Measurements from ENCODE around the gene TMEM82.
A peak's percentile ranks its signal among the peaks of the same experiment; 100 is the strongest.

TMEM82 gene

GRCh38 chr1:15736038-15736891 lies 6.0 kb upstream of the TMEM82 start, which contains the start of gene SLC25A34:
TSS of gene SLC25A34 (plus strand) at chr1:15736258. CDS start at chr1:15736486, 228 bp downstream.
- DNase-seq (ENCODE audit: low read depth in 2 of 2), result no peak

GRCh38 chr1:15736892-15737261 lies 5.4 kb upstream of the TMEM82 start:
- DNase-seq (ENCODE audit: low read depth in 2 of 2), result no peak

GRCh38 chr1:15737324-15738319 lies 4.7 kb upstream of the TMEM82 start:
- no peak for DNase-seq (ENCODE audit: low read depth in 2 of 2)

- DNase-seq (ENCODE audit: low read depth in 2 of 2), result no peak
Measured at GRCh38 chr1:15738416-15739113, 3.7 kb upstream of the TMEM82 start.

GRCh38 chr1:15739259-15739658 lies 3.0 kb upstream of the TMEM82 start:
- no peak for DNase-seq (ENCODE audit: low read depth in 2 of 2)

- no peak for DNase-seq (ENCODE audit: low read depth in 2 of 2)
Measured at GRCh38 chr1:15739745-15740144, 2.6 kb upstream of the TMEM82 start.

GRCh38 chr1:15740924-15741850 lies 1.1 kb upstream of the TMEM82 start:
- peak; percentile 14 to 41 for DNase-seq (ENCODE audit: low read depth in 2 of 2)

- no peak for DNase-seq (ENCODE audit: low read depth in 2 of 2)
Measured at GRCh38 chr1:15744122-15744679, 1.9 kb downstream of the TMEM82 start.

GRCh38 chr1:15747378-15747777 lies 5.1 kb downstream of the TMEM82 start:
- DNase-seq (ENCODE audit: low read depth in 2 of 2), result no peak

GRCh38 chr1:15748264-15748663 lies 6.0 kb downstream of the TMEM82 start:
- no peak for DNase-seq (ENCODE audit: low read depth in 2 of 2)

GRCh38 chr1:15748690-15749398 lies 6.5 kb downstream of the TMEM82 start:
- no peak for DNase-seq (ENCODE audit: low read depth in 2 of 2)

- no peak for DNase-seq (ENCODE audit: low read depth in 2 of 2)
Measured at GRCh38 chr1:15749399-15750291, 7.3 kb downstream of the TMEM82 start.

GRCh38 chr1:15750924-15751323 lies 8.6 kb downstream of the TMEM82 start:
- no peak for DNase-seq (ENCODE audit: low read depth in 2 of 2)

- DNase-seq (ENCODE audit: low read depth in 2 of 2), result no peak
Measured at GRCh38 chr1:15751717-15752116, 9.4 kb downstream of the TMEM82 start.

GRCh38 chr1:15753776-15754175 lies 11.5 kb downstream of the TMEM82 start:
- DNase-seq (ENCODE audit: low read depth in 2 of 2), result no peak

- no peak for DNase-seq (ENCODE audit: low read depth in 2 of 2)
Measured at GRCh38 chr1:15755021-15755645, 12.8 kb downstream of the TMEM82 start.

- DNase-seq (ENCODE audit: low read depth in 2 of 2), result no peak
Measured at GRCh38 chr1:15755646-15756040, 13.3 kb downstream of the TMEM82 start.

All from stimulated activated CD8-positive, alpha-beta memory T cell treated with anti-CD3 and anti-CD28 coated beads, Interleukin-7, amount 100 ng/mL, for 1 hour (primary cell).